Measurements from ENCODE around the gene NETO2. TPM values are rescaled to one million over a fixed set of nuclear protein-coding genes. Genes with fewer than 3 reads are reported as not detected.
"Not testable (repeated sequence)": the region's sequence is repeated elsewhere in the genome, so short reads cannot be mapped to it uniquely, and the experiment has no call there.

The NETO2 gene, protein sequence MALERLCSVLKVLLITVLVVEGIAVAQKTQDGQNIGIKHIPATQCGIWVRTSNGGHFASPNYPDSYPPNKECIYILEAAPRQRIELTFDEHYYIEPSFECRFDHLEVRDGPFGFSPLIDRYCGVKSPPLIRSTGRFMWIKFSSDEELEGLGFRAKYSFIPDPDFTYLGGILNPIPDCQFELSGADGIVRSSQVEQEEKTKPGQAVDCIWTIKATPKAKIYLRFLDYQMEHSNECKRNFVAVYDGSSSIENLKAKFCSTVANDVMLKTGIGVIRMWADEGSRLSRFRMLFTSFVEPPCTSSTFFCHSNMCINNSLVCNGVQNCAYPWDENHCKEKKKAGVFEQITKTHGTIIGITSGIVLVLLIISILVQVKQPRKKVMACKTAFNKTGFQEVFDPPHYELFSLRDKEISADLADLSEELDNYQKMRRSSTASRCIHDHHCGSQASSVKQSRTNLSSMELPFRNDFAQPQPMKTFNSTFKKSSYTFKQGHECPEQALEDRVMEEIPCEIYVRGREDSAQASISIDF
- polyA plus RNA-seq (2012; ENCODE audit: insufficient read depth, insufficient read length, low read depth), result 49.6 TPM

DNA sequence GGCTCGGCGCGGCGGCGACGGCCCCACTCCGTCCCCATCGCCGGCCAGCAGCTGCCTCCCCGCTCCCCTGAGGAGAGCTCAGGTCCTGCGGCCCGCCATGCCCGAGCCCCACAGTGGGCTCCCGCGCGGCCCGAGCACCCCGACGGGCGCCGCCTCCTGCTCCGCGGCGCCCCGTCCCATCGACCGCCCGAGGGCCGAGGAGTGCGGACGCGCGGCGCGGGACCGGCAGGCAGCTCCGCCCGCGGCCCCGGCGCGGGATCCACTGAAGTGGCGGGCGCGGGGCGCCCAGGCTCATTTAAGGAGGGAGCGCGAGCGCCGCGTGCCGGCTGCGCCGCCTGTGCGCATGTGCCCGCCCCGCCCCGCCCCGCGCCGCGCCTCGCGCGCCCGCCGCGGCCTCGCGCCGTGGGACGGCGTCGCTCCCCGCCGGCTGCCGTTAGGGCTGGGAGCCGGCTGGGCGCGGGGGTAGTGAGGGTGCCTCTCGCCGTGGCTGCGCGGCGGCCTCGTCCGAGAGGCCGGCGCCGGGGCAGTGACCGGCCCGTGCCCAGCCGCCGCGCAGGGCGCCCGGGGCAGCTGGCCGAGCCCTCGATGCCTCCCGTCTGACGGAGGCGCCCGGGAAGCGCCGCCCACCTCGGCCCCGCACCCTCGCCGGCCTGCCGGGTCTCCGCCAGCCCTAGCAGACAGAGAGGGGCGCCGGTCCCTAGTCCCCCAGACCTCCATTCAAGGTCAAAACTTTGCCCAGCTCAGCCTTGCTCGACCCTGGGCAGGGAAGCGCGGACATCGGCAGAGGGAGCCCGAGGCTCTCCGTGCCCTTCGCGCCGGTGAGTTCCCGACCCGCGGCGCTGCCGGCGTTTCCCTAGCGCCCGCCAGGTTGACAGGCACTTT lies at the start of gene NETO2:
Gene NETO2, minus strand, starts transcription at position 269 of the 882 bp plus-strand sequence. CDS start 333 bp downstream, outside the sequence.
- H3K9me3 ChIP-seq, result no peaks in the 10 kb centered on the region
- TF ChIP-seq, protein P1, sequence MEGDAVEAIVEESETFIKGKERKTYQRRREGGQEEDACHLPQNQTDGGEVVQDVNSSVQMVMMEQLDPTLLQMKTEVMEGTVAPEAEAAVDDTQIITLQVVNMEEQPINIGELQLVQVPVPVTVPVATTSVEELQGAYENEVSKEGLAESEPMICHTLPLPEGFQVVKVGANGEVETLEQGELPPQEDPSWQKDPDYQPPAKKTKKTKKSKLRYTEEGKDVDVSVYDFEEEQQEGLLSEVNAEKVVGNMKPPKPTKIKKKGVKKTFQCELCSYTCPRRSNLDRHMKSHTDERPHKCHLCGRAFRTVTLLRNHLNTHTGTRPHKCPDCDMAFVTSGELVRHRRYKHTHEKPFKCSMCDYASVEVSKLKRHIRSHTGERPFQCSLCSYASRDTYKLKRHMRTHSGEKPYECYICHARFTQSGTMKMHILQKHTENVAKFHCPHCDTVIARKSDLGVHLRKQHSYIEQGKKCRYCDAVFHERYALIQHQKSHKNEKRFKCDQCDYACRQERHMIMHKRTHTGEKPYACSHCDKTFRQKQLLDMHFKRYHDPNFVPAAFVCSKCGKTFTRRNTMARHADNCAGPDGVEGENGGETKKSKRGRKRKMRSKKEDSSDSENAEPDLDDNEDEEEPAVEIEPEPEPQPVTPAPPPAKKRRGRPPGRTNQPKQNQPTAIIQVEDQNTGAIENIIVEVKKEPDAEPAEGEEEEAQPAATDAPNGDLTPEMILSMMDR (IDR thresholded peaks at IDR 0.05; ENCODE audit: low read depth, low read length), result peak; percentile 57
- H3K36me3 ChIP-seq, result no peaks in the 10 kb centered on the region
- H3K4me1 ChIP-seq, result peaks cover 7% of the 10 kb centered on the region; the same call in 1 of the 2 replicates
- peak within 1 kb of the TSS; percentile 72 for H3K4me3 ChIP-seq (ENCODE audit: low read depth, low read length)
- H3K27me3 ChIP-seq, result no peaks in the 10 kb centered on the region; the same call in 1 of the 2 replicates
- DNase-seq, result peak; percentile 78

DNA sequence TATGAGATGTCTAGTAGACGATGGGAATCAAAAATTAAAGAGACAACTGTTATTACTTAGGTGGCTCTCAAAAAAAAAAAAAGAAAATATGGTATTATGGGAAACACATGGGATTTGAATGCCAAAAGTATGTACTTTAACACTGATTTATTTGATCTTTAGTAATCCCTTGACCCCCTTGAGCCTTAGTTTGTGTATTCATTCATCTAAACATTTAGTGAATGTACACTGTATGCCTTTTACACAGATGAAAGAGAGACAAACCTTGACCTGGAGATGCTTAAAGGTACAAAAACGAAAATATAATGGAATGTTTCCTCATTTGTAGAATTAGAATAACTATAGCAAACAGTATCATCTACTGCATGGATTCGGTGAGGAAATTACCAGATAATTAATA lies 38.6 kb upstream of the NETO2 start:
- H3K4me1 ChIP-seq, result no peaks in the 10 kb centered on the region
- H3K9me3 ChIP-seq, result no peaks in the 10 kb centered on the region
- no peaks in the 10 kb centered on the region for H3K27me3 ChIP-seq
- H3K36me3 ChIP-seq, result no peaks in the 10 kb centered on the region
- TF ChIP-seq, protein P1 (IDR thresholded peaks at IDR 0.05; ENCODE audit: low read depth, low read length), result no peak
- no peak overlapping the region for H3K4me3 ChIP-seq (ENCODE audit: low read depth, low read length)
- no peak for DNase-seq

DNA sequence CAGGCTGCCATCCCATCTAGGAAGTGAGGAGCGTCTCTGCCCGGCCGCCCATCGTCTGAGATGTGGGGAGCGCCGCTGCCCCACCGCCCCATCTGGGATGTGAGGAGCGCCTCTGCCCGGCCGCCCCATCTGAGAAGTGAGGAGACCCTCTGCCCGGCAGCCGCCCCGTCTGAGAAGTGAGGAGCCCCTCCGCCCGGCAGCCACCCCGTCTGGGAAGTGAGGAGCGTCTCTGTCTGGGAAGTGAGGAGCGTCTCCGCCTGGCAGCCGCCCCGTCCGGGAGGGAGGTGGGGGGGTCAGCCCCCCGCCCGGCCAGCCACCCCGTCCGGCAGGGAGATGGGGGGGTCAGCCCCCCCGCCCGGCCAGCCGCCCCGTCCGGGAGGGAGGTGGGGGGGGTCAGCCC lies 37.3 kb upstream of the NETO2 start:
- H3K4me1 ChIP-seq; DNase-seq; H3K4me3 ChIP-seq (ENCODE audit: low read depth, low read length); H3K27me3 ChIP-seq; H3K36me3 ChIP-seq; H3K9me3 ChIP-seq: not testable (repeated sequence)

DNA sequence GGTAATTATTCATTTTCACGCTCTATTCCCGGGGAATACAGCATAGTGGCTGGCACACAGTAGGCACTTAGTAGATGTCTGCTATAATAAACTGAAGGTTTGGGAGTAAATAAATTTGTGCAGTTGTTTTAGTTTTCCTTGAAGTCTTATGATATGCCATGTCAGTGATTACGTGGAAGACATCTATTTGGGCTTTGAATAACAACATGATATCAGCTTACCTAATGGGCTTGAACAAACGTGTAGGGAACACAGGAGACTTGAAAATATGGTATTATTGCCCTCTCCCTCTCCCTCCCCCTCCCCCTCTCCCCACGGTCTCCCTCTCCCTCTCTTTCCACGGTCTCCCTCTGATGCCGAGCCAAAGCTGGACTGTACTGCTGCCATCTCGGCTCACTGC lies 36.3 kb upstream of the NETO2 start:
- Histone ChIP-seq H3K9me3 (no peaks in the 10 kb centered on the region), H3K27me3 (no peaks in the 10 kb centered on the region), H3K4me1 (no peaks in the 10 kb centered on the region), H3K36me3 (no peaks in the 10 kb centered on the region), H3K4me3 (ENCODE audit: low read depth, low read length) (no peak overlapping the region)
- TF ChIP-seq, protein P1 (IDR thresholded peaks at IDR 0.05; ENCODE audit: low read depth, low read length), result no peak
- DNase-seq, result no peak

DNA sequence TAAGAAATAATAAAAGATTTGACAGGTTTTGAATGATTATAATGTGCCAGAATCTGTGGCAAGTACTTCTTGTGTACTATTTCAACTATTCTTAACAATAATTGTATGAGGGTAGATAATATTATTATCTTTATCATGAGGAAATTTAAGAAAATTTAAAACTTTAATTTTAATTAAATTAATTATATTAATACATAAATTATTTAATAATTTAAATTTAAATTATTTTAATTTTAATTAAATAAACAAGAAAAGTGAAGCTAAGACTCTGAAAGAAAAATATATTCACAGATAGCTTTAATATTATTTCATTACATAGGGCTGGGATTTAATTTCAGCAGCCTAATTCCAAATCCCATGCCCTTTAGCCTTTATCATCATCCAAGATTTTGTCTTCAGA lies 31.4 kb upstream of the NETO2 start:
- H3K9me3 ChIP-seq, result no peaks in the 10 kb centered on the region
- H3K4me1 ChIP-seq, result no peaks in the 10 kb centered on the region
- no peak for DNase-seq
- H3K27me3 ChIP-seq, result no peaks in the 10 kb centered on the region
- no peaks in the 10 kb centered on the region for H3K36me3 ChIP-seq
- no peak overlapping the region for H3K4me3 ChIP-seq (ENCODE audit: low read depth, low read length)
- TF ChIP-seq, protein P1 (IDR thresholded peaks at IDR 0.05; ENCODE audit: low read depth, low read length), result no peak

DNA sequence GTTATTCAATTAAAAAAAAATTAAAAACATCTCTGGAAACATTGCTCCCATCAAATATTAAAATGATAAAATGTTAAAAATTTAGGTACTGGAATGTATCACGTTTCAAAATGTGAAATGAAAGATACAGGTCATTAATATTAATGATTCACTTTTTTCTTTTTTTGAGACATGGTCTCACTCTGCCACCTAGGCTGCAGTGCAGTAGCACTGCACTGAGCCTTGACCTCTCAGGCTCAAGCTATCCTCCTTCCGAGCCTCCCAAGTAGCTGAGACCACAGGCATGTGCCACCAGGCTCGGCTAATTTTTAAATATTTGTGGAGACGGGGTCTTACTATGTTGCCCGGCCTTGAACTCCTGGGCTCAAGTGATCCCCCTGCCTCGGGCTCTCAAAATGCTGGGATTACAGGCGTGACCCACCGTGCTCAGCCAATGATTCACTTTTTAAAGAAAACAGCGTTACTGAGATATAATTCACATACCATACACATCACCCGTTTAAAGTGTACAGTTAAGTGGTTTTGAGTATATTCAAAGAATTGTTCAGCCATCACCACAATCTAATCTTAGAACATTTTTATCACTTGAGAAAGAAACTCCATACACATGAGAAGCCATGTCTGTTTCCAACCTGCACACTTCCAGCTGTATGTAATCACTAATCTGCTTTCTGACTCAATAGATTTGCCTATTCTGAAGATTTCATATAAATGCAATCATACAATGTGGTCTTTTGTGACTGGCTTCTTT lies 19.1 kb upstream of the NETO2 start:
- DNase-seq, result no peak
- no peaks in the 10 kb centered on the region for H3K4me1 ChIP-seq
- H3K9me3 ChIP-seq, result no peaks in the 10 kb centered on the region
- no peaks in the 10 kb centered on the region for H3K27me3 ChIP-seq
- no peak overlapping the region for H3K4me3 ChIP-seq (ENCODE audit: low read depth, low read length)
- H3K36me3 ChIP-seq, result no peaks in the 10 kb centered on the region
- TF ChIP-seq, protein P1 (IDR thresholded peaks at IDR 0.05; ENCODE audit: low read depth, low read length), result peak; percentile 22; the same call in 1 of the 2 replicates

Measured in BE2C (cell line).